Activated CD8-positive, alpha-beta T cell treated with anti-CD3 and anti-CD28 coated beads for 36 hours (primary cell): Measurements from ENCODE around the gene EDC4. TPM values are rescaled to one million over a fixed set of nuclear protein-coding genes. Genes with fewer than 3 reads are reported as not detected.
A peak's percentile ranks its signal among the peaks of the same experiment; 100 is the strongest.

Experiments used
- ATAC-seq: fragments of 200-7000 bp; cut with Tn5 transposase; one replicate; pipeline ENCODE4 v1.10.0; 2021; ENCODE audit warnings: mild to moderate bottlenecking, moderate library complexity
- CTCF ChIA-PET: fragments of 350-600 bp; sonication (Branson Sonifier 250); formaldehyde crosslinking; loops from one replicate; lab custom pipeline; 2021; ENCODE audit warnings: antibody characterized with exemption; lab: Charles Lee
- POLR2A ChIA-PET: fragments of 350-600 bp; sonication (Branson Sonifier 250); formaldehyde crosslinking; loops from one replicate; lab custom pipeline; 2021; ENCODE audit warnings: antibody characterized with exemption; lab: Charles Lee
- DNase-seq: peaks from one replicate; pipeline ENCODE4 v3.0.0-alpha.2; 2020
- H3K27ac Mint-ChIP-seq: one replicate; pipeline ENCODE4 v1.8.0; 2021; ENCODE audit warnings: mild to moderate bottlenecking, mixed read lengths
- H3K27me3 Mint-ChIP-seq: one replicate; pipeline ENCODE4 v1.8.0; 2021; ENCODE audit warnings: mixed read lengths
- H3K36me3 Mint-ChIP-seq: one replicate; pipeline ENCODE4 v1.8.0; 2021; ENCODE audit warnings: low read depth, mixed read lengths
- H3K4me1 Mint-ChIP-seq: one replicate; pipeline ENCODE4 v1.8.0; 2021; ENCODE audit warnings: low read depth, mixed read lengths
- H3K4me3 Mint-ChIP-seq: one replicate; pipeline ENCODE4 v1.8.0; 2021; ENCODE audit warnings: mild to moderate bottlenecking, moderate library complexity, mixed read lengths
- H3K9me3 Mint-ChIP-seq: one replicate; pipeline ENCODE4 v1.8.0; 2021; ENCODE audit warnings: mixed read lengths
- CTCF ChIP-seq: fragments of 200-600 bp; IDR thresholded peaks from one replicate; pipeline ENCODE4 v1.8.0; 2022; ENCODE audit warnings: antibody characterized with exemption, mild to moderate bottlenecking
- intact Hi-C: fragments of 100-400 bp; cut with micrococcal nuclease; formaldehyde crosslinking; loops from one replicate; pipeline ENCODE4 v1.10.0; 2022
- total RNA-seq, 2 experiments: library from RNA; stranded (reverse); gene quantifications; one replicate each; pipeline ENCODE4 v1.2.3, GENCODE V29; 2021

EDC4 gene
- total RNA-seq, 2 experiments from 2014 or later = 78.7 to 90.9 TPM

DNA sequence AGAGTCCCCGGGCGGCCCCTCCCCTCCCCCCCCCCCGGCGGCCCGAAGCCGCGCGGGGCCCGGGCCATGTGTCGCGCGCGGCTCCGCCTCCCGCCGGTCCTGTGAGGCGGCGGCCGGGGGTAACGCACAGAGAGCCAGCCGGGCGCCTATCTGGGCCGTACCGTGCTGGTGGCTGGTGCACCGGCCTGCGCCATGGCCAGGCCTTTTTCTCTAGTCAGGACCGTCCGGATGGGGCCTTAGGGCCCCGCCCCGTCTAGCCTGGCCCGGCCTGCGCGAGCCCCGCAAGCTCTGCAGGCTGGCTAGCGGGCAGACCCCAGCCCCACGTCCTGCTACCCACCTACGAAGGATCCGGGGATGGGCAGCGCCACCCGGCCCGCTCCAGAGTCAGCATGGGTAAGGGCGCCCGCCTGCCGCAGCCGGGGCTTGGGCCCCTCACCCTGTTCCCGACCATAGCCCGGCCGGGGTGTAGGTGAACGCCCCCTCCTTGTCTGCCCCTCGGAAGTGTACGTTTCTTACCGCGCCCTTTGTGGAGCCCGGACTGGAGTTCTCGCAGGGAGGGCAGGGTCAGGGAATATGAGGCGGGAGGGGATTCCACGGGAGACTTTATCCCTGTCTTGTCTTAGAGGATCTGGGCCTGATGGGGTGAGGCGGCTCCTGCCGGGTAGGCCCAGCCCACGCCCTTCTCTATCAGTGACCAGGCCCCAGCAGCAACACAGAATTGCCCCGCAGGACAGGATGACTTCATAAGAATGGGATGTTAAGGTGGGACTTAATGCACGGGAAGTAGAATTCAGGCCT is 25.6 kb upstream of the EDC4 start, which contains the start of gene CENPT:
Gene CENPT (minus strand): TSS at position 630 of the 798 bp plus-strand sequence. CDS start 13,834 bp downstream, outside the sequence.
- Mint-ChIP-seq H3K27ac (peak within 1 kb of the TSS; percentile 94), H3K4me3 (peak within 1 kb of the TSS; percentile 93), H3K9me3 (no peaks in the 10 kb centered on the region), H3K27me3 (no peaks in the 10 kb centered on the region), H3K36me3 (peaks cover 28% of the 10 kb centered on the region), H3K4me1 (peaks cover 39% of the 10 kb centered on the region)
- ChIA-PET POLR2A (interaction anchor here (0.7 to 3.9 kb wide), 8 partner anchors 10 to 271 kb away, joined by 3 to 22 read pairs (median 6); partner anchors contain the start of gene NRN1L), CTCF (interaction anchor here (0.9 to 2.1 kb wide), 3 partner anchors 31 to 326 kb away, joined by 3 to 14 read pairs (median 5); no protein-coding TSS in a partner anchor)
- intact Hi-C loops = no loop called here
- no peak for TF ChIP-seq CTCF
- DNase-seq (peak; percentile 69), ATAC-seq (peak; percentile 46)

DNA sequence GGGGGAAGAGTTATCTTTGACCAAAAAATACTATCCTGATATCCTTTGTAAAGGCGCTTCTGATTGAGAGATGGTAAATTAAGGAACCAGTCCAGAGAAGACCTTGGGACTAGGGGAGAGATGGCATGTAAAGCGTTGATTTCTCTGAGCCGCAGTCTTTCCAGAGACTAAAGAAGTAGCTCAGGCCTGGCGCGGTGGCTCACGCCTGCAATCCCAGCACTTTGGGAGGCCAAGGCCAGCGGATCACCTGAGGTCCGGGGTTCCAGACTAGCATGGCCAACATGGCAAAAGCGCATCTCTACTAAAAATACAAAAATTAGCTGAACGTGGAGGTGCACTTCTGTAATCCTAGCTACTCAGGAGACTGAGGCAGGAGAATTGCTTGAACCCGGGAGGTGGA is 24.7 kb upstream of the EDC4 start:
- intact Hi-C loops = no loop called here
- Mint-ChIP-seq H3K27me3 (no peaks in the 10 kb centered on the region), H3K9me3 (no peaks in the 10 kb centered on the region), H3K4me3 (peak overlapping the region; percentile 93), H3K27ac (peak overlapping the region; percentile 79), H3K36me3 (peaks cover 27% of the 10 kb centered on the region), H3K4me1 (peaks cover 39% of the 10 kb centered on the region)
- ChIA-PET POLR2A (interaction anchor here (0.7 to 3.9 kb wide), 10 partner anchors 9 to 271 kb away, joined by 3 to 22 read pairs (median 4); partner anchors contain the start of genes NRN1L, RANBP10 and TSNAXIP1), CTCF (interaction anchor here (1.5 to 2.1 kb wide), 3 partner anchors 21 to 35 kb away, joined by 3 to 14 read pairs (median 5); no protein-coding TSS in a partner anchor)
- DNase-seq (no peak), ATAC-seq (no peak)
- no peak for TF ChIP-seq CTCF

DNA sequence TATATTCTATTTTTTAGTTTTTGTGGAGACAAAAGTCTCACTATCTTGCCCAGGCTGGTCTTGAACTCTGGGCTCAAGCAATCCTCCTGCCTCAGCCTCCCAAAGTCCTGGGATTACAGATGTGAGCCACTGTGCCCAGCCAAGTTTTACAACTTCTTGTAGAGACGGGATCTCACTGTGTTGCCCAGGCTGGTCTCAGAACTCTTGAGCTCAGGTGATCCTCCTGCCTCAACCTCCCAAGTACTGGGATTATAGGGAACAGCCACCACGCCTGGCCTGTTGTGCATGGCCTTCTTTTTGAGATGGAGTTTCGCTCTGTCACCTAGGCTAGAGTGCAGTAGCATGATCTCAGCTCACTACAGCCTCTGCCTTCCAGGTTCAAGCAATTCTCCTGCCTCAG is 19.2 kb upstream of the EDC4 start:
- no peaks in the 10 kb centered on the region for H3K27me3 Mint-ChIP-seq
- no peaks in the 10 kb centered on the region for H3K9me3 Mint-ChIP-seq
- no peak overlapping the region for H3K27ac Mint-ChIP-seq
- CTCF ChIA-PET = interaction anchor here (1.1 to 1.5 kb wide), 2 partner anchors 9 to 37 kb away, joined by 3 to 4 read pairs; no protein-coding TSS in a partner anchor
- POLR2A ChIA-PET = no interaction called here
- intact Hi-C loops = no loop called here
- peaks cover 13% of the 10 kb centered on the region for H3K36me3 Mint-ChIP-seq
- ATAC-seq = no peak
- peaks cover 30% of the 10 kb centered on the region for H3K4me1 Mint-ChIP-seq
- no peak overlapping the region for H3K4me3 Mint-ChIP-seq
- no peak for TF ChIP-seq CTCF
- no peak for DNase-seq

GRCh38 chr16:67855789-67856188 is 17.1 kb upstream of the EDC4 start:
- Mint-ChIP-seq H3K4me1 (peaks cover 23% of the 10 kb centered on the region), H3K9me3 (no peaks in the 10 kb centered on the region), H3K27me3 (no peaks in the 10 kb centered on the region), H3K4me3 (no peak overlapping the region), H3K36me3 (peaks cover 10% of the 10 kb centered on the region), H3K27ac (no peak overlapping the region)
- ChIA-PET POLR2A (interaction anchor here (1.6 kb wide), 1 partner anchor 10 kb away, joined by 3 read pairs; no protein-coding TSS in a partner anchor), CTCF (interaction anchor here (0.8 to 1.8 kb wide), 3 partner anchors 10 to 335 kb away, joined by 3 to 5 read pairs (median 3); partner anchors contain the start of gene NRN1L)
- ATAC-seq (no peak), DNase-seq (no peak)
- TF ChIP-seq CTCF = no peak
- intact Hi-C loops = no loop called here
